NCI-H2081 treated with DMSO at 0.1 percent for 48 hours (cell line): Measurements from ENCODE around the gene DNAJC17.

Experiments
- DNase-seq: peaks from one replicate; lab custom pipeline; 2025; lab: John Stamatoyannopoulos, UW

DNAJC17 gene

DNA sequence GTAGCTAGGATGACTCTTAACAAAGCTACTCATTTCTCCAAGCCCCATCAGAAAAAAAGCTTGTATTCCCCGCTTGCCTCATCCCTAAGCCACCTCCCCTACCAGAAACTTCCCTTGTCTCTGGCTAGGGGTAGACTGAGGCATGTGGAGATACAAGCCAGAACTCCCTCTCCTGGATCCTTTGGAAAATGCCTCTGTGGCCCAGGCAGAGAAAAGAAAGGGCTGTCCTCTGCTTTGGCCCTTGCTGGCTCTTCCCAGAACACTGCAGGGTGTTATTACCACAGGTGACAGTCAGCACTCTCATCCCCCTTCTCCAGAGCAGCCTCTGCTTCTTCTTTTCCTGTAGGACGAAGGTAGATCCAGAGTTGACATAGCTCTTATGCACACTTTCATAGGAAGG is 67.4 kb downstream of the DNAJC17 start:
- no peak for DNase-seq

DNA sequence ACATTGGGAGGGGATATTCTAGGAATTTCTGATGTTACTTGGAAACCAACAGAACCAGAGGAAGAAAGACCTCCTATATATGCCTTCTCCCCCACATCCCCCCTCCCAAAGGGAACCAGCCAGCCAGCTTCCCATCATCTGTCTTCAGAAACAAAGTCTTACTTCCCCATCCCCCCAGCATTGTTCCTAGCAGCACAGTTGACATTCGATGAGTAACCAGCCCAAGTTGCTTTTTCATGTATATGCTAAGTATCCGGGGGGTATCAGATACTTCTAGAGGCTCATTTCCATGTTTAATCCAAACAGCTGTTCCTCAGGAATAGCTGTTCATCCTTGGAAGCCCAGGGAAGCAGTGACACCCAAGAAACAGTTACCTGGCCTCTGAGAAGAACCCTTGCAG is 68.2 kb downstream of the DNAJC17 start:
- no peak for DNase-seq

DNA sequence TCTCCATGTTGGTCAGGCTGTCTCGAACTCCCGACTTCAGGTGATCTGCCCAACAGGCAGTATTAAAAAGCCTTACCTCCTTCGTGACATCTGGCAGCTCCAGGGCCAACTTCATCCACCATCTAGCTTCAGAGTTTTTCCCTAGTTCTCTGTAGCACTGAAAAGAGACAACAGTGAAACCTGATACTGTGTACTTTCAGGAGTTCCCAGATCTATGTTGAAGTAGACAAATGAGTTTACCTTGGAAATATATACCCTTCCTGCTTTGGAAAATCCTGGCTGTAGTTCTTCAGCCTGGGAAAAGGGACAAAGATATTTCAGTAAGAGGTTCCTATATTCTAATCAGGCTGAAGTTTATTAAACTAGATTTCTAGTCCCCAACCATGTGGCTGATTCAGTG is 70.2 kb downstream of the DNAJC17 start:
- DNase-seq, result no peak

DNA sequence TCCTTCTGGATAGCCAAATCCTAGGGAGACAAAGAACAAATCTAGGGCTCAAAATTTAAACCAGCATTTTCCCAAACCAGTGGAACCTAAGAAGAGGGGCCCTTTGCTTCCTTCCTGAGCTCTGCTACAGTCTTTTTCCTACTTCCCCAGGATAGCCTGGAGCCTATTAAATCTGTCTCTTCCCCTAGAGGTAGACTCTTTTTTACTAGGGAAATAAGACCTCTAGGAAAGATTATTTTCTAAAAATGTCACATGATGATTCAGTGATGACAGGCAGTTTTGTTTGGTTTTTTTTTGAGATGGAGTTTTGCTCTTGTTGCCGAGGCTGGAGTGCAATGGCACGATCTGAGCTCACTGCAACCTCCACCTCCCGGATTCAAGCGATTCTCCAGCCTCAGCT is 70.7 kb downstream of the DNAJC17 start:
- DNase-seq, result no peak

DNA sequence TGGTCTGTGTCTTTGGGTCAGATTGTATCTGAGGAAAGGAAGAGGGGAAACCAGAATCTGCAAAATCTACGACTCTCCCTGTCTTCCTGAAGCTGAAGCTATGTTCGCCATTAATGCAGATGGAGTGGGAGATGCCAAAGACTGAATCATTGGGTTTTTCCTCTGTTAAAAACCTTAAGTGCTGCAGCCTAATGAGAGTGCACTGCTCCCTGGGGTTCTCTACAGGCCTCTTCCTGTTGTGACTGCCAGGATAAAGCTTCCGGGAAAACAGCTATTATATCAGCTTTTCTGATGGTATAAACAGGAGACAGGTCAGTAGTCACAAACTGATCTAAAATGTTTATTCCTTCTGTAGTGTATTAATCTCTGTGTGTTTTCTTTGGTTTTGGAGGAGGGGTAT is 76.2 kb downstream of the DNAJC17 start:
- DNase-seq, result no peak

DNA sequence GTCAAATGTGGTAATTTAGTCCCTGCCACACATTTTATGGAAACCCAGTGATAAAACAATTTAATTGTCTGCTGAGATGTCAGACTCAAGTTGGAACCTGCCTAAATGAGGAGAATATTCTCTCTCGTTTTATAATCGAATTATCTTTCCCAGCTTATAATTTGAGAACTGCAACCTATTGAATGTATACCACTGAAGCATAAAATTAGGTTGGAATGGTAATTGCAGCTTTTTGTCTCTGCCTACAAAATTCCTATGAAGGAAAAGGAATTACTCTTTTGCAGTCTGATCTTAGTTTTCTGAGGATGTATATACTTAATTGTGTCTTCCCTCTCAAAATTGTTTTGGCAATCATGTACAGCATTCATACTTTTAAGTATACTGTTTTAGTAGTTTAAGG is 83.4 kb downstream of the DNAJC17 start:
- no peak for DNase-seq

DNA sequence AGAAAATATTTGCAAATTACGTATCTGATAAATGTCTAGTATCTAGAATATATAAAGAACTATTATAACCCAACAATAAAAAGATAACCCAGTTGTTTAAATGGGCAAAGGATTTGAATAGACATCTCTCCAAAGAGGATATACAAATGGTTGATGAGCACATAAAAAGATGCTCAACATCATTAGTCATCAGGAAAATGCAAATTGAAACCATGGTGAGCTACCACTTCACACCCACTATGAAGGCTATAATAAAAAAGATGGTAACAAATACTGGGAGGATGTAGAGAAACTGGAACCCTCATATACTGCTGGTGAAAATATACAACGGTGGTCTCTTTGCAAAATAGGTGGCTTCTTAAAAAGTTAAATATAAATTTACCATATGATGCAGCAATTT is 84.3 kb downstream of the DNAJC17 start:
- DNase-seq, result no peak

DNA sequence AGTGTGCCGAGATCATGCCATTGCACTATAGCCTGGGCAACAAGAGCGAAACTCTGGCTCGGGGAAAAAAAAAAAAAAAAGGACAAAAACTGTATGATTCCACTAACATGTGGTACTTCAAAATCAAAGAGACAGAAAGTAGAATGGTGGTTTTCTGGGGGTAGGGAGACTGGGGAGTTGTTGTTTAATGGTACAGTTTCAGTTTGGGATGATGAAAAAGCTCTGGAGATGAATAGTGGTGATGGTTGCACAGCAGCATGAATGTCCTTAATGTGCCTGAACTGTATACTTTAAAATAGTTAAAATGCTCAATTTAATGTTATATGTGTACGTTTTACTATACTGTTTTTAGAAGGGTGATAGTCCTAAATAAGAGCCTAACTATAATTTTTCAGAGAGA is 84.9 kb downstream of the DNAJC17 start:
- no peak for DNase-seq

DNA sequence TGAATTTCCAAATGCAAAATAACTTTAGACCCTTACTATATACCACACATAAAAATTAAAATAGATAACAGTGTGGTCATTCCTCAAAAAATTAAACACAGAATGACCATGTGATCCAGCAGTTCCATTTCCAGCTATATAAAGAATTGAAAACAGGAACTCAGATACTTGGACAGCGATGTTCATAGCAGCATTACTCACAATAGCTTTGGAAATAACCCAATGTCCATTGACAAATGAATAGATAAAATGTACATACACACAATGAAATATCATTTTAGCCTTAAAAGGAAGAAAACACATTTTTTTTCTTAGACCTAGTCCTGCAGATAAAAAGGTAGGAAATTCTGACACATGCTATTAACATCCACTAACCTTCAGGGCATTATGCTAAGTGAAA is 85.6 kb downstream of the DNAJC17 start:
- no peak for DNase-seq

DNA sequence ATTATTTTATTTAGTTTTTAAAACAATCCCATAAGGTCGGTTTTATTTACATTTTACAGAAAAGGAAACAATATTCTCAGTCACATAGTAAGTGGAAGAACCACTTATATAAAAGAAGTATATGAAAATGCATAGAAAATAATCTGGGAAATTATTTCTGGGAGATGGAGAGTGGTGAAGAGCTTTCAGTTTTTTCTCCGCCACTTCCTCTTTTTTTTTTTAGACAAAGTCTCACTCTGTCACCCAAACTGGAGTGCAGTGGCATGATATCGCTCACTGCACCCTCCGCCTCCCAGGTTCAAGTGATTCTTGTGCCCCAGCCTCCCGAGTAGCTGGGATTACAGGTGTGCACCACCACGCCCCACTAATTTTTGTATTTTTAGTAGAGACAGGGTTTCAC is 91.1 kb downstream of the DNAJC17 start:
- no peak for DNase-seq
